ENCODE measurements around the gene KLHL29. TPM values are rescaled to one million over a fixed set of nuclear protein-coding genes. Genes with fewer than 3 reads are reported as not detected.

Gene KLHL29
- total and polyA plus RNA-seq, 4 donors = 0.29 to 2.3 (median 0.68) TPM

GRCh38 chr2:23637011-23637778 is 252.2 kb downstream of the KLHL29 start:
- no peak overlapping the region for H3K4me3 ChIP-seq (ENCODE audit: low read depth in 1 of 3, low read length in 3 of 3)
- 78% methylated on average over 14 of the region's 14 CpGs for WGBS
- H3K27ac ChIP-seq (ENCODE audit: low read depth in 1 of 2, low read length in 2 of 2) = no peak overlapping the region
- H3K9me3 ChIP-seq (ENCODE audit: control insufficient read depth in 4 of 4, low read length in 3 of 4) = no peaks in the 10 kb centered on the region
- no peaks in the 10 kb centered on the region for H3K4me1 ChIP-seq (ENCODE audit: control insufficient read depth in 4 of 4, insufficient read depth in 4 of 4, low read length in 3 of 4)
- H3K9ac ChIP-seq (ENCODE audit: low read depth in 1 of 2, low read length in 2 of 2) = no peak overlapping the region
- no peak for DNase-seq (ENCODE audit: low spot score)
- no peaks in the 10 kb centered on the region for H3K36me3 ChIP-seq (ENCODE audit: control insufficient read depth in 4 of 4, insufficient read depth in 3 of 4, low read depth in 1 of 4, low read length in 3 of 4)
- TF ChIP-seq HNF4G (IDR thresholded peaks at IDR 0.05) (no peak), CTCF (IDR thresholded peaks at IDR 0.05; ENCODE audit: low read depth, low read length, missing input control) (no peak), YY1 (IDR thresholded peaks at IDR 0.05) (no peak), JUND (IDR thresholded peaks at IDR 0.05) (no peak), SP1 (IDR thresholded peaks at IDR 0.05) (no peak), FOXA1 (IDR thresholded peaks at IDR 0.05) (no peak), ZBTB33 (IDR thresholded peaks at IDR 0.05) (no peak), NR2F2 (IDR thresholded peaks at IDR 0.05) (no peak), GABPA (IDR thresholded peaks at IDR 0.05 in 1 of 2, conservative IDR thresholded peaks at IDR 0.05 in 1 of 2) (no peak), FOXA2 (IDR thresholded peaks at IDR 0.05) (no peak), MAX (IDR thresholded peaks at IDR 0.05) (no peak), RXRA (IDR thresholded peaks at IDR 0.05) (no peak), RAD21 (IDR thresholded peaks at IDR 0.05) (no peak), HNF4A (conservative IDR thresholded peaks at IDR 0.05) (no peak), EGR1 (IDR thresholded peaks at IDR 0.05; ENCODE audit: low read depth in 2 of 2) (no peak)
- H3K27me3 ChIP-seq (ENCODE audit: control insufficient read depth in 4 of 4, insufficient read depth in 4 of 4, low read length in 3 of 4) = no peaks in the 10 kb centered on the region

- Histone ChIP-seq H3K36me3 (ENCODE audit: control insufficient read depth in 4 of 4, insufficient read depth in 3 of 4, low read depth in 1 of 4, low read length in 3 of 4) (no peaks in the 10 kb centered on the region), H3K9me3 (ENCODE audit: control insufficient read depth in 4 of 4, low read length in 3 of 4) (peaks cover 0 to 5% (median 0%) of the 10 kb centered on the region in 4 donors), H3K4me3 (ENCODE audit: low read depth in 1 of 3, low read length in 3 of 3) (no peak overlapping the region), H3K27me3 (ENCODE audit: control insufficient read depth in 4 of 4, insufficient read depth in 4 of 4, low read length in 3 of 4) (no peaks in the 10 kb centered on the region), H3K9ac (ENCODE audit: low read depth in 1 of 2, low read length in 2 of 2) (no peak overlapping the region), H3K27ac (ENCODE audit: low read depth in 1 of 2, low read length in 2 of 2) (no peak overlapping the region), H3K4me1 (ENCODE audit: control insufficient read depth in 4 of 4, insufficient read depth in 4 of 4, low read length in 3 of 4) (no peaks in the 10 kb centered on the region)
- DNase-seq (ENCODE audit: low spot score) = no peak
- WGBS = 80% methylated on average over 6 of the region's 6 CpGs
- TF ChIP-seq REST (IDR thresholded peaks at IDR 0.05) (no peak), ZBTB33 (IDR thresholded peaks at IDR 0.05) (no peak), GABPA (IDR thresholded peaks at IDR 0.05 in 1 of 2, conservative IDR thresholded peaks at IDR 0.05 in 1 of 2) (no peak), JUND (IDR thresholded peaks at IDR 0.05) (no peak), MAX (IDR thresholded peaks at IDR 0.05) (no peak), TAF1 (conservative IDR thresholded peaks at IDR 0.05) (no peak), HNF4G (IDR thresholded peaks at IDR 0.05) (no peak), RXRA (IDR thresholded peaks at IDR 0.05) (no peak), CTCF (IDR thresholded peaks at IDR 0.05; ENCODE audit: low read depth, low read length, missing input control) (no peak), FOXA1 (IDR thresholded peaks at IDR 0.05) (no peak), HNF4A (conservative IDR thresholded peaks at IDR 0.05) (no peak), EGR1 (IDR thresholded peaks at IDR 0.05; ENCODE audit: low read depth in 2 of 2) (no peak), RAD21 (IDR thresholded peaks at IDR 0.05) (no peak), FOXA2 (IDR thresholded peaks at IDR 0.05) (no peak), YY1 (IDR thresholded peaks at IDR 0.05) (no peak), SP1 (IDR thresholded peaks at IDR 0.05) (no peak)
Measured at GRCh38 chr2:23639406-23639982, 254.5 kb downstream of the KLHL29 start.

Data from liver (tissue), 9 donors.